T47D (cell line): ENCODE data around the gene ALDH1B1.
A peak's percentile ranks its signal among the peaks of the same experiment; 100 is the strongest.

ENCODE experiments used
- DNase-seq, 2 experiments: peaks; one replicate each; pipeline versions ENCODE4 v3.0.0 to v3.0.0-alpha.2; 2011 to 2012; ENCODE audit warnings: low read depth in 1 of 2, low spot score in 1 of 2
- JUND ChIP-seq: IDR thresholded peaks from 2 replicates; pipeline ENCODE4 v1.6.1; 2012; ENCODE audit warnings: low read depth
- in situ Hi-C: cut with HindIII; loops from 2 replicates; pipeline ENCODE4 v1.10.0; 2016; ENCODE audit warnings: low sequenced_read_pairs, low pct_unique_long_range_greater_than_20kb

The ALDH1B1 gene

GRCh38 chr9:38392235-38393127 lies at the start of gene ALDH1B1:
Gene ALDH1B1 (plus strand): TSS chr9:38392702. CDS start chr9:38395749, 3,047 bp downstream.
- TF ChIP-seq JUND, result no peak
- DNase-seq, result peak; percentile 82 to 91
- in situ Hi-C loops, result no loop called here

DNA sequence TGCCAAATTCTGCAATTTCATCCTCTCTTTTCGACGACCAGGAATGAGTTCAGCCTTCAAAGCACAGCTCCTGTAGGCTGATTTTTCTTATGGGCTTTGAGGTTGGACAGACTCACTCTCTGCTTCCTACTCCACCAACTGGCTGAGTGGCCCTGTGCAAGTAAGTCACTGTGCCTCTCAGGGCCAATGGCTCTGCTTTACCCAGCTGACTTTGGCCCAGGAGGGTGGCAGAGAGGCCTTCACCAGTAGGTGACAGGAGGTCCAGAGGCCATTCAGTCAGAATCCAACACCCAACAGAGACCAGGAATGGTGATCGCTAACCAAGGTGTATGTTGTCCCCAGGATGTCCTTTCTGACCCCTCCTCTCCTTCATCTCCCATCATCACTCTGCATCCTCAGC lies 49.5 kb upstream of the ALDH1B1 start:
- in situ Hi-C loops, result no loop called here
- DNase-seq, result no peak
- TF ChIP-seq JUND, result no peak

GRCh38 chr9:38343552-38343951 lies 49.0 kb upstream of the ALDH1B1 start:
- DNase-seq, result no peak
- in situ Hi-C loops, result no loop called here
- TF ChIP-seq JUND, result no peak

DNA sequence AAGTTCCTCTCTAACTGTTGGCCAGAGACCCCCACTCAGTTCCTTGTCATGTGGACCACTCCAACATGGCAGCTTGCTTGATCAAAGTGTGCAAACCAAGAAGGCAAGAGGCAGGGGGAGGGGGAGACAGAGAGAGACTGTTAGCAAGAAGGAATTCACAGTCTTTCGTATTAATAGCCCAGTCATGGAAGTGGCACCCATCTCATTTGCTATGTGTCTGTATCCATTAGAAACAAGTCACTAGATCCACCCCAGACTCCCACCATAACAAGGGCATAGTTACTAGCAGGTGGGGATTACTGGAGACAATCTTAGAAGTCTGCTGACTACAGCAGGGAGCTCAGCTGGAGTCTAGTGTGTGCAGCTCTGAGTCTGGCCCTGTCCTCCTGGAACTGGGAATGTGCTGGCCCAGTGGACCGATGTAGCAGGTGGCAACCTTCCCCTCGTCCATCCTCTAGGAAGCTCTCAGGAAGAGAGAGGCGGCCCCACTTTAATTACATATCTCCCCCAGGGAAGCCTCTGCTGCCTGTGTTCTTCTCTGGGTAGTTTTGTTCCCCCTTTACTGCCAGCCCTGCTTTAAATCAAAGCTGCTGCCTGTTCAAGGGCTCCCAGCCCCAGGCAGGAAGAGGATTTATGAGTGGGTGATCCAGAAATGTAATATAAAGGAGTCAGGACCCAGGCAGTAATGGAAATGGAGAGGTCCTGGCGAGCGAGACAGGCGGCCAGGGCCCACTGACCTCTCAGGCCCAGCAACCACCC lies 47.8 kb upstream of the ALDH1B1 start:
- no peak for DNase-seq
- no peak for TF ChIP-seq JUND
- in situ Hi-C loops, result no loop called here

DNA sequence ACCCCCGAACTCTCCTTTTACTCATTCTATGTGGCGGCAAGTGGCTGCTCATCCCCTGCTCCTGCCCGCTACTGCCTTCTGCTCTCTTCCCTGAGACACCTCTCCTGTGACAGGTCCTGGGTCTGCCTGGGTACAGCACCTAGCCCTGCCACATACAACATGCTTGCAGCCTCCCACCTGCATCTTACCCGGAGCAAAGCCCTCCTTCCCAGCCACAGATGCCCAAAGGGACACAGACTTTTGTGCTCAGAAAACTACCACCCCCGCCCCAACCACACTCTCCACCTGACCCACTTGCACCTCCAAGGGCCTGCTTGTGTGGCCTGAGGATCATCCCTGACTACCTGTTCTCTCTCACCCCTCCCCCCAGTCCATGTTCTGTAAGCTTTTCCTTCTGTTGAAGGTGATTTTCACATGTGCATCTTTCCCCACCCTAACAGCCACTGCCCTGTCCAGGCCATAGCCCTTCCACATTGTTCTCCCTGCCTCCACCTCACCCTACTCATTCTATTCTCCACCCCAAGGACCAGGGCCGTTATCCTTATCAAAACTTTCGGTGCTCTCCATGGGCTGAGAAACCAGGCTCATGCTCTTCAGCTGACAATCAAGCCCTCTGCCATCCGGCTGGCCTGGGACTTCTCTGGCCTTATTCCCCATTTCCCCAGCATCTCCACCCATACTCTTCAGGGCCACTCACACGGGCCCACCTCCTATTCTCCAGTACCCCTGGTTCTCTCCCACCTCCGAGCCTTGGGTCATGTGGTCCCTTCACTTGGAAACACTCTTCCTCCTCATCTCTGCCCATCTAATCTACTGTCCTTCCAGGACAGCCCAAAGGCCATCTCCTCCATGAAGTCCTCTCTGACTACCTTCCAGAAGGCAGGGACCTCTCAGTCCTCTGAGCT lies 46.4 kb upstream of the ALDH1B1 start:
- DNase-seq, result no peak
- TF ChIP-seq JUND, result no peak
- in situ Hi-C loops, result no loop called here

GRCh38 chr9:38346811-38347210 lies 45.7 kb upstream of the ALDH1B1 start:
- no peak for DNase-seq
- in situ Hi-C loops, result no loop called here
- TF ChIP-seq JUND, result no peak

GRCh38 chr9:38347271-38347671 lies 45.2 kb upstream of the ALDH1B1 start:
- no peak for DNase-seq
- in situ Hi-C loops, result no loop called here
- no peak for TF ChIP-seq JUND

DNA sequence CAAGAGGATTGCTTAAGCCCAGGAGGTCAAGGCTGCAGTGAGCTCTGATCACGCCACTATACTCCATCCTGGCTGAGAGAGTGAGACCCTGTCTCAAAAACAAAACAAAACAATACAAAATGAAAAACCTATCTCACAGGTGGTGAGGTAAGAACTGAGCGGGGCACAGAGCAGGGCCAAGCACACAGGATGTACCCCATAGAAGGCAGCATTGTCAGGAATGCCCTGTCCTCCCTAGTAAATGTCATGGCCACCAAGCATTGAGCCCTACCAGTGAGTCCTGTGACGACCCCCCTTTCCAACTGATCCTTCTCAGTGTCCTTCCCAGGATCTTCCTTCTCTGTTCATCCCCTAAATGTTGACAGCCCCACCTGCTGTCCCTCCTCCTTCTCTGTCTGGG lies 44.6 kb upstream of the ALDH1B1 start:
- in situ Hi-C loops, result no loop called here
- no peak for TF ChIP-seq JUND

DNA sequence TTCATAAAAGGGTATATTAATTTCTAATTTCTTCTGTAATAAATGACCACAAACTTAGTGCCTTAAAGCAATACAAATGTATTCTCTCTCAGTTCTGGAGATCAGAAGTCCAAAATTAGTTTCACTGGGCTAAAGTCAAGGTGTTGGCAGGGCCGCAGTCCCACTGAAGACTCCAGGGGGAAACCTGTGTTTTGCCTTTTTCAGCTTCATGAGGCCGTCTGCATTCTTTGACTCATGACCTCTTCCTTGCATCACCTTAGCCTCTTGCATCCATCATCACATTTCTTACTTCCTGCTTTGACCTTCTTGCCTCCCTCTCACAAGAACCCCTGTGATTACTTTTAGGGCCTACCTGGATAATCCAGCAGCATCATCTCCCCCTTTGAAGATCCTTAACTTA lies 42.0 kb upstream of the ALDH1B1 start:
- TF ChIP-seq JUND, result no peak
- DNase-seq, result no peak
- in situ Hi-C loops, result no loop called here

More for the DNA sequence above, 44.6 kb upstream of the ALDH1B1 start:
- DNase-seq, result no peak

GRCh38 chr9:38352530-38353328 lies 39.8 kb upstream of the ALDH1B1 start:
- no peak for DNase-seq
- in situ Hi-C loops, result no loop called here
- TF ChIP-seq JUND, result no peak

DNA sequence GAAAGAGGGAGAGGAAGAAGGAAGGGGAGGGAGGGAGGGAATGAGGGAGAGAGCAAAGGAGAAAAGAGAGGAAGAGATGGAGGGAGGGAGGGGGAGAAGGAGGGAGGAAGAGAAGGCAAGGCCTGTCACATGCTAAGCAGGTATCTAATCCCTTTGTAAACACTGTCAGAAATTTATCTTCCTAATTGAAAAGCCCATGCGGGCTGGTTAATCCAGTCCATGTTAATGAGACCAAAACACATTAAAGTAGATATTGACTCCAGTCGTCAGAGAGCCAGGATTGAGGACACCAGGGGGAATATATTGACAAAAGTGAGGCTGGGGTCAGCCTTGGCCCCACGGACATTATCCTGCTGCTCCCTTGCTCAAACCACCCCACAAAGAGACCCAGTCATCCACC lies 37.4 kb upstream of the ALDH1B1 start:
- DNase-seq, result no peak
- no peak for TF ChIP-seq JUND
- in situ Hi-C loops, result no loop called here

GRCh38 chr9:38355517-38356120 lies 36.9 kb upstream of the ALDH1B1 start:
- in situ Hi-C loops, result no loop called here
- no peak for TF ChIP-seq JUND
- no peak for DNase-seq
